Small intestine (tissue), 7 donors: ENCODE results near the gene OR2T3. TPM values are rescaled to one million over a fixed set of nuclear protein-coding genes. Genes with fewer than 3 reads are reported as not detected.
"Not testable (repeated sequence)": the region's sequence is repeated elsewhere in the genome, so short reads cannot be mapped to it uniquely, and the experiment has no call there.

Source experiments
- DNase-seq, 2 donors: peaks; one replicate each; pipeline versions ENCODE4 v3.0.0 to v3.0.0-alpha.2; 2013
- FAIRE-seq: peaks from 2 replicates; lab custom pipeline; 2012; peaks lifted over from hg19 to GRCh38; lab: Jason Lieb, UNC
- H3K27ac ChIP-seq, 3 donors: one replicate each; pipeline ENCODE4 v1.5.1; 2013; ENCODE audit warnings: low read length in 2 of 3, mild to moderate bottlenecking in 2 of 3, control low read depth in 1 of 3, inconsistent platforms in 1 of 3, low read depth in 1 of 3, moderate library complexity in 1 of 3
- H3K27me3 ChIP-seq, 3 donors: one replicate each; pipeline ENCODE4 v1.6.1; 2013; ENCODE audit warnings: low read length in 3 of 3, inconsistent platforms in 1 of 3; ENCODE audit not compliant: control insufficient read depth in 3 of 3, insufficient read depth in 3 of 3
- H3K36me3 ChIP-seq, 3 donors: one replicate each; pipeline ENCODE4 v1.6.1; 2013; ENCODE audit warnings: low read length in 3 of 3, inconsistent platforms in 1 of 3, low read depth in 1 of 3, mild to moderate bottlenecking in 1 of 3, moderate library complexity in 1 of 3; ENCODE audit not compliant: control insufficient read depth in 3 of 3, insufficient read depth in 2 of 3
- H3K4me1 ChIP-seq, 3 donors: one replicate each; pipeline ENCODE4 v1.6.1; 2013; ENCODE audit warnings: low read length in 2 of 3, inconsistent platforms in 1 of 3, low read depth in 1 of 3, mild to moderate bottlenecking in 1 of 3, moderate library complexity in 1 of 3; ENCODE audit not compliant: control insufficient read depth in 3 of 3, insufficient read depth in 2 of 3
- H3K4me3 ChIP-seq, 3 donors: one replicate each; pipeline ENCODE4 v1.5.1; 2013; ENCODE audit warnings: low read length in 3 of 3, control low read depth in 1 of 3, inconsistent platforms in 1 of 3, low read depth in 1 of 3, mild to moderate bottlenecking in 1 of 3, moderate library complexity in 1 of 3
- H3K9me3 ChIP-seq, 2 donors: one replicate each; pipeline ENCODE4 v1.6.1; 2013; ENCODE audit warnings: low read depth in 1 of 2, low read length in 1 of 2; ENCODE audit not compliant: control insufficient read depth in 2 of 2, insufficient read depth in 1 of 2
- WGBS, 3 donors: extraction: QIAGEN DNeasy Blood & Tissue Kit; methylation state at CpG; one replicate each; pipeline ENCODE4 v1.1.7; 2013; 5-methylcytosine and 5-hydroxymethylcytosine counted together
- polyA plus RNA-seq, 4 donors: library from polyadenylated mRNA; stranded (reverse) in 3 of 4; unstranded in 1 of 4; fragments of 200-250 nt in 3 of 4; fragments of 120-200 nt in 1 of 4; gene quantifications; one replicate each; pipeline versions ENCODE4 v1.2.1 to v1.2.3, GENCODE V29; 2013
- donor health status: healthy with polysubstance abuse.
- donor health status: control.
- donor health status: control.
- donor health status: Bipolar disorder and iron deficiency.
- donor health status: healthy.

Gene OR2T3
- polyA plus RNA-seq, 4 donors: not detected

GRCh38 chr1:248488289-248488688 lies 15.1 kb downstream of the OR2T3 start, which contains the start of gene OR2T5:
Gene OR2T5 (plus strand): TSS chr1:248488589. CDS start chr1:248488589, 0 bp downstream.
- 68 to 100% (median 80%) methylated on average over 4 to 5 of the region's 6 CpGs for WGBS, 3 donors
- not testable (repeated sequence) for H3K36me3 ChIP-seq, FAIRE-seq

DNA sequence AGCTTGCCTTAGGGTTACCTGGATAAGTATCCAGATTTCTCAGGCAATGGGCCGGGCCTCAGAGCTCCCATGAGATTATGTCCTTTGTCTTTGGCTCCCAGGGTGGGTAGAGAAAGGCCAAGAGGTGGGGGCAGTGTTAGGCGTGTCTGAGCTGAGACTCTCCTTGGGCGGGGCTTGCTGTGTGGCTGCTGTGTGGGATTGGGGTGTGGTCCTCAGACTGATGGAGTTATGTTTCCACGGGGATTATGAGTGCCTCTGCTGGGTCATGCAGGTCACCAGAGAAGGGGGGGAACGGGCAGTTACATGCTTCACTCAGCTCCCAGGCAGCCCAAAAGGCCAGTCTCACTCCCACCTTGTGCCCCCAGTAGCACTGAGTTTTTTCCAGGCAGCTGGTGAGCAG lies 23.5 kb downstream of the OR2T3 start:
- not testable (repeated sequence) for DNase-seq, H3K9me3 ChIP-seq, H3K27ac ChIP-seq, H3K36me3 ChIP-seq, H3K4me1 ChIP-seq, H3K4me3 ChIP-seq, FAIRE-seq, H3K27me3 ChIP-seq
- WGBS, 3 donors: no CpG with 5 or more reads among the region's 5 CpGs

More at GRCh38 chr1:248488289-248488688, 15.1 kb downstream of the OR2T3 start, which contains the start of gene OR2T5:
- H3K27ac ChIP-seq, H3K4me3 ChIP-seq, DNase-seq, H3K9me3 ChIP-seq, H3K4me1 ChIP-seq, H3K27me3 ChIP-seq: not testable (repeated sequence)

DNA sequence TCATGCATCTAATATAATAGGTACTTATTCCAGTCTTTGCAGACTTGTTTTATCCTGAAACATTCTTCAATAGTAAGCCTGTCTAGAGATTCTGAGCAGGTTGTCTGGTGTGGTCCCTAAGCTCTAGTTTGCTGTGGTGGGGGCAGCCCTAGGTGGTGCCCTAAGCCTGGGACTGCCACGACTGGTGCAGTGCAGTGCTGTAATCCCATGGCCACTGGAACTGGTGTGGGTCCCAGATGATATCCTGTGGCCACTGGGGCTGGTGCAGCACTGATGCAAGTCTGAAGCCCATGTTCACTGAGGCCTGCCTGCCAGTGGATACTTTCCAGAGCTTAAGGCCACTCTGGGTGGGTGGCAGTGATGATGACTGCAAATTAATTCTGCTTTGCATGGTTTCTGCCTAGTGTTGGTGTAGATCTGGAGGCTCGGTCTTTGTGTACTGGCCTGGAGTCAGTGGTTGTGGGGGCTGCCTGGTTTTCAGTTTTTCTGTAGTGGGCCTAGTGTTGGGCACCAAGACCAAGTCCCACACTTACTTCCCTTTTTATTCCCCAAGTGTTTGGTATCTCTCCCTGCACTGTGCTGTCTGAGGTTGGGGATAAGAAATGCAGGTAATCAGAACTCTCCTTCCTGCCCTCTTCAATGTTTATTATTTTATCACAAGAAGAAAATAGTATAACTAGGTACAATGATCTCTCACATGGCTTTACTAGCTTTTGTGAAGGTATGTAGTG lies 27.3 kb downstream of the OR2T3 start:
- not testable (repeated sequence) for FAIRE-seq

GRCh38 chr1:248507773-248508172 lies 34.6 kb downstream of the OR2T3 start, which contains the start of gene OR2G6:
Gene OR2G6 (plus strand): TSS chr1:248508073. CDS start chr1:248521647, 13,574 bp downstream.
- DNase-seq, H3K27ac ChIP-seq, H3K4me1 ChIP-seq, H3K36me3 ChIP-seq, H3K4me3 ChIP-seq, H3K9me3 ChIP-seq, H3K27me3 ChIP-seq: not testable (repeated sequence)
- WGBS, 3 donors: no CpG with 5 or more reads among the region's 2 CpGs
- peak; percentile 92 for FAIRE-seq

More for the DNA sequence above, 27.3 kb downstream of the OR2T3 start:
- not testable (repeated sequence) for H3K27me3 ChIP-seq, H3K4me3 ChIP-seq, H3K4me1 ChIP-seq, DNase-seq, H3K9me3 ChIP-seq, H3K36me3 ChIP-seq, H3K27ac ChIP-seq
- 83 to 86% (median 84%) methylated on average over 1 of the region's 2 CpGs for WGBS, 3 donors

DNA sequence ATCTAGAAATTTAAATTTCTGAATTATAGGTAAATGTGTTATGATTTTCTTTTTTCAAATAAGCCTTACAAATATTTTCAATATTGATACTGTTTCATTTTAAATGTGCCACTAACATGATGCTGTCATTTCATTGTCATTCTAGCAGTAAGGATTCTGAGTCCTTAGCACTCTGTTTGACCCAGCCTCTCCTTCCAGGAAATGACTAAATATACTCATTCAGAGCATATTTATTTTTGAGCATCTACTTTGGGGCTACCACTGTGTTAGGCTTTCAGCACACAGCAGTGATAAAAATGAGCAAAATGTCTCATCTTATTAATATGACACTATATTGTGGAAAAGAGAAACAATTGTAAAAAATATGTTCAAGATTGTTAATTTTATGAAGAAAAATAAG lies 37.1 kb downstream of the OR2T3 start:
- not testable (repeated sequence) for H3K27ac ChIP-seq, H3K9me3 ChIP-seq, H3K4me3 ChIP-seq, FAIRE-seq, DNase-seq, H3K27me3 ChIP-seq, H3K36me3 ChIP-seq, H3K4me1 ChIP-seq

DNA sequence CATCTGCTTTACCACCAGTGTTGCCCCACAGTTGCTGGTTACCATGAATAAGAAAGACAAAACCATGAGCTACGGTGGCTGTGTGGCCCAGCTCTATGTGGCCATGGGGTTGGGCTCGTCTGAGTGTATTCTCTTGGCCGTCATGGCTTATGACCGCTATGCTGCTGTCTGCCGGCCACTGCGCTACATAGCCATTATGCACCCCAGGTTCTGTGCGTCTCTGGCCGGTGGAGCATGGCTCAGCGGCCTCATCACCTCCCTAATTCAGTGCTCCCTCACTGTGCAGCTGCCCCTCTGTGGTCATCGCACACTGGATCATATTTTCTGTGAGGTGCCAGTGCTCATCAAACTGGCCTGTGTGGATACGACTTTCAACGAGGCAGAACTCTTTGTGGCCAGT lies 48.7 kb downstream of the OR2T3 start:
- no peaks in the 10 kb centered on the region for H3K36me3 ChIP-seq
- no peaks in the 10 kb centered on the region for H3K4me1 ChIP-seq
- H3K4me3 ChIP-seq: no peak overlapping the region
- H3K27me3 ChIP-seq: no peaks in the 10 kb centered on the region
- DNase-seq (no peak), FAIRE-seq (no peak)
- WGBS, 3 donors: 89 to 90% (median 90%) methylated on average over 12 of the region's 12 CpGs
- H3K9me3 ChIP-seq: peaks cover 0 to 3% of the 10 kb centered on the region in 2 donors
- no peak overlapping the region for H3K27ac ChIP-seq

Other genes starting within 250 kb of the OR2T3 start
- gene OR2M4, start 241.9 kb upstream of the OR2T3 start, polyA plus RNA-seq: not detected
- gene OR2T33, start 195.4 kb upstream of the OR2T3 start, polyA plus RNA-seq: not detected
- not detected for gene OR2T12, start 169.9 kb upstream of the OR2T3 start, polyA plus RNA-seq
- not detected for gene OR2M7, start 148.8 kb upstream of the OR2T3 start, polyA plus RNA-seq
- not detected for gene OR14C36, start 124.6 kb upstream of the OR2T3 start, polyA plus RNA-seq
- not detected for gene OR2T4, start 111.7 kb upstream of the OR2T3 start, polyA plus RNA-seq
- not detected for gene OR2T6, start 97.6 kb upstream of the OR2T3 start, polyA plus RNA-seq
- not detected for gene OR2T1, start 70.3 kb upstream of the OR2T3 start, polyA plus RNA-seq
- gene OR2T2, start 27.7 kb upstream of the OR2T3 start, polyA plus RNA-seq: not detected
- not detected for gene OR2T5, start 15.2 kb downstream of the OR2T3 start, polyA plus RNA-seq
- gene OR2G6, start 34.7 kb downstream of the OR2T3 start, polyA plus RNA-seq: not detected
- not detected for gene OR2T29, start 89.4 kb downstream of the OR2T3 start, polyA plus RNA-seq
- gene OR2T34, start 101.4 kb downstream of the OR2T3 start, polyA plus RNA-seq: not detected
- gene OR2T10, start 124.3 kb downstream of the OR2T3 start, polyA plus RNA-seq: not detected
- not detected for gene OR2T11, start 161.7 kb downstream of the OR2T3 start, polyA plus RNA-seq
- not detected for gene OR2T35, start 171.9 kb downstream of the OR2T3 start, polyA plus RNA-seq
- not detected for gene OR2T27, start 182.2 kb downstream of the OR2T3 start, polyA plus RNA-seq
- not detected for gene OR14I1, start 229.4 kb downstream of the OR2T3 start, polyA plus RNA-seq